DMS53 (cell line): ENCODE data around the gene PTPRN2.
"Not testable (repeated sequence)": the region's sequence is repeated elsewhere in the genome, so short reads cannot be mapped to it uniquely, and the experiment has no call there.

Source experiments
- DNase-seq: peaks from one replicate; lab custom pipeline; 2025; lab: John Stamatoyannopoulos, UW

PTPRN2 gene

GRCh38 chr7:158468181-158468580, 119.4 kb downstream of the PTPRN2 start:
- DNase-seq = no peak

- no peak for DNase-seq
Observed at GRCh38 chr7:158467562-158467961, 120.1 kb downstream of the PTPRN2 start.

- DNase-seq = no peak
Observed at GRCh38 chr7:158463317-158463716, 124.3 kb downstream of the PTPRN2 start.

GRCh38 chr7:158461824-158462223, 125.8 kb downstream of the PTPRN2 start:
- DNase-seq = no peak

GRCh38 chr7:158460665-158461064, 127.0 kb downstream of the PTPRN2 start:
- no peak for DNase-seq

- no peak for DNase-seq
Observed at GRCh38 chr7:158458716-158459282, 128.8 kb downstream of the PTPRN2 start.

- no peak for DNase-seq
Observed at GRCh38 chr7:158458096-158458495, 129.5 kb downstream of the PTPRN2 start.

GRCh38 chr7:158457586-158457985, 130.0 kb downstream of the PTPRN2 start:
- not testable (repeated sequence) for DNase-seq

- peak; percentile 41 for DNase-seq
Observed at GRCh38 chr7:158454631-158455030, 133.0 kb downstream of the PTPRN2 start.

- DNase-seq = peak; percentile 50
Observed at GRCh38 chr7:158453663-158454062, 134.0 kb downstream of the PTPRN2 start.

GRCh38 chr7:158452331-158452730, 135.3 kb downstream of the PTPRN2 start:
- DNase-seq = no peak

- DNase-seq = peak; percentile 88
Observed at GRCh38 chr7:158450476-158451124, 137.0 kb downstream of the PTPRN2 start.

GRCh38 chr7:158449942-158450341, 137.7 kb downstream of the PTPRN2 start:
- DNase-seq = no peak

- DNase-seq = no peak
Observed at GRCh38 chr7:158449266-158449665, 138.4 kb downstream of the PTPRN2 start.

GRCh38 chr7:158448430-158449100, 139.1 kb downstream of the PTPRN2 start:
- DNase-seq = no peak

- DNase-seq = no peak
Observed at GRCh38 chr7:158447506-158448171, 140.0 kb downstream of the PTPRN2 start.

- DNase-seq = no peak
Observed at GRCh38 chr7:158447151-158447505, 140.5 kb downstream of the PTPRN2 start.

- DNase-seq = no peak
Observed at GRCh38 chr7:158446706-158447105, 140.9 kb downstream of the PTPRN2 start.

GRCh38 chr7:158446281-158446680, 141.3 kb downstream of the PTPRN2 start:
- DNase-seq = no peak

- DNase-seq = no peak
Observed at GRCh38 chr7:158445421-158446175, 142.0 kb downstream of the PTPRN2 start.

GRCh38 chr7:158444501-158445420, 142.9 kb downstream of the PTPRN2 start:
- no peak for DNase-seq
